Measurements from ENCODE around the gene MXD1. TPM values are rescaled to one million over a fixed set of nuclear protein-coding genes. Genes with fewer than 3 reads are reported as not detected.

Gene MXD1
- total and polyA plus RNA-seq, 4 donors: 1.4 to 8.5 (median 5.8) TPM

GRCh38 chr2:69943843-69944525 is 29.1 kb downstream of the MXD1 start (continued):
- TF ChIP-seq REST (IDR thresholded peaks at IDR 0.05) (no peak), SP1 (IDR thresholded peaks at IDR 0.05) (no peak)

- WGBS: 97% methylated on average over 7 of the region's 7 CpGs
- TF ChIP-seq HNF4G (IDR thresholded peaks at IDR 0.05): no peak
- no peak for TF ChIP-seq EGR1 (IDR thresholded peaks at IDR 0.05; ENCODE audit: low read depth in 2 of 2)
- no peak for TF ChIP-seq RAD21 (IDR thresholded peaks at IDR 0.05)
- TF ChIP-seq JUND (IDR thresholded peaks at IDR 0.05): no peak
- no peak for TF ChIP-seq NR2F2 (IDR thresholded peaks at IDR 0.05)
- no peak for TF ChIP-seq SP1 (IDR thresholded peaks at IDR 0.05)
- TF ChIP-seq REST (IDR thresholded peaks at IDR 0.05): no peak
- no peak for TF ChIP-seq ZBTB33 (IDR thresholded peaks at IDR 0.05)
- TF ChIP-seq ATF3 (IDR thresholded peaks at IDR 0.05): no peak
- TF ChIP-seq HNF4A (conservative IDR thresholded peaks at IDR 0.05): no peak
Observed at GRCh38 chr2:69944756-69945155, 29.8 kb downstream of the MXD1 start.

More at GRCh38 chr2:69944756-69945155, 29.8 kb downstream of the MXD1 start:
- H3K9ac ChIP-seq (ENCODE audit: low read depth in 1 of 2, low read length in 2 of 2): no peak overlapping the region
- H3K27ac ChIP-seq (ENCODE audit: low read depth in 1 of 2, low read length in 2 of 2): no peak overlapping the region
- H3K4me3 ChIP-seq (ENCODE audit: low read depth in 1 of 3, low read length in 3 of 3): no peak overlapping the region
- H3K36me3 ChIP-seq (ENCODE audit: control insufficient read depth in 4 of 4, insufficient read depth in 3 of 4, low read depth in 1 of 4, low read length in 3 of 4): peaks cover 1 to 25% (median 9%) of the 10 kb centered on the region in 4 donors
- H3K27me3 ChIP-seq (ENCODE audit: control insufficient read depth in 4 of 4, insufficient read depth in 4 of 4, low read length in 3 of 4): no peaks in the 10 kb centered on the region
- DNase-seq (ENCODE audit: low spot score): no peak
- H3K4me1 ChIP-seq (ENCODE audit: control insufficient read depth in 4 of 4, insufficient read depth in 4 of 4, low read length in 3 of 4): peaks cover 0 to 2% (median 0%) of the 10 kb centered on the region in 4 donors
- H3K9me3 ChIP-seq (ENCODE audit: control insufficient read depth in 4 of 4, low read length in 3 of 4): no peaks in the 10 kb centered on the region

Measured in liver (tissue), 9 donors.